Measurements from ENCODE around the gene DNM1. TPM values are rescaled to one million over a fixed set of nuclear protein-coding genes. Genes with fewer than 3 reads are reported as not detected.
A peak's percentile ranks its signal among the peaks of the same experiment; 100 is the strongest.

DNM1 gene
- total RNA-seq, 1 donor from 2014 or later, result 2.4 TPM

- no peak for DNase-seq (ENCODE audit: low spot score)
- Mint-ChIP-seq H3K9me3 (no peaks in the 10 kb centered on the region), H3K36me3 (ENCODE audit: low read depth) (no peaks in the 10 kb centered on the region), H3K4me1 (ENCODE audit: low read depth) (peaks cover 11% of the 10 kb centered on the region), H3K27ac (no peak overlapping the region), H3K4me3 (ENCODE audit: low read depth) (no peak overlapping the region), H3K27me3 (ENCODE audit: low read depth) (peaks cover 11% of the 10 kb centered on the region)
- intact Hi-C loops (cut with micrococcal nuclease), result no loop called here
These were observed 11.7 kb downstream of the DNM1 start for GRCh38 chr9:128214571-128215490.

- H3K27me3 Mint-ChIP-seq (ENCODE audit: low read depth), result peaks cover 10% of the 10 kb centered on the region
- no peak overlapping the region for H3K4me3 Mint-ChIP-seq (ENCODE audit: low read depth)
- H3K27ac Mint-ChIP-seq, result no peak overlapping the region
- intact Hi-C loops (cut with micrococcal nuclease), result no loop called here
- no peaks in the 10 kb centered on the region for H3K36me3 Mint-ChIP-seq (ENCODE audit: low read depth)
- no peaks in the 10 kb centered on the region for H3K9me3 Mint-ChIP-seq
- H3K4me1 Mint-ChIP-seq (ENCODE audit: low read depth), result peaks cover 11% of the 10 kb centered on the region
- DNase-seq (ENCODE audit: low spot score), result no peak
These were observed 12.6 kb downstream of the DNM1 start for GRCh38 chr9:128215491-128216409.

- H3K36me3 Mint-ChIP-seq (ENCODE audit: low read depth), result no peaks in the 10 kb centered on the region
- peaks cover 4% of the 10 kb centered on the region for H3K27me3 Mint-ChIP-seq (ENCODE audit: low read depth)
- H3K9me3 Mint-ChIP-seq, result no peaks in the 10 kb centered on the region
- intact Hi-C loops (cut with micrococcal nuclease), result no loop called here
- H3K27ac Mint-ChIP-seq, result no peak overlapping the region
- no peak for DNase-seq (ENCODE audit: low spot score)
- peaks cover 11% of the 10 kb centered on the region for H3K4me1 Mint-ChIP-seq (ENCODE audit: low read depth)
- no peak overlapping the region for H3K4me3 Mint-ChIP-seq (ENCODE audit: low read depth)
These were observed 13.8 kb downstream of the DNM1 start for GRCh38 chr9:128216781-128217553.

GRCh38 chr9:128218172-128218517 is 15.0 kb downstream of the DNM1 start:
- DNase-seq (ENCODE audit: low spot score), result no peak
- H3K36me3 Mint-ChIP-seq (ENCODE audit: low read depth), result no peaks in the 10 kb centered on the region
- peak overlapping the region; percentile 77 for H3K4me3 Mint-ChIP-seq (ENCODE audit: low read depth)
- peak overlapping the region; percentile 26 for H3K27ac Mint-ChIP-seq
- peaks cover 11% of the 10 kb centered on the region for H3K4me1 Mint-ChIP-seq (ENCODE audit: low read depth)
- no peaks in the 10 kb centered on the region for H3K27me3 Mint-ChIP-seq (ENCODE audit: low read depth)
- H3K9me3 Mint-ChIP-seq, result no peaks in the 10 kb centered on the region
- intact Hi-C loops (cut with micrococcal nuclease), result loop anchor here (1.0 to 2.0 kb wide), 2 partner anchors 32 to 57 kb away; partner anchors contain the start of gene BBLN

- H3K9me3 Mint-ChIP-seq, result no peaks in the 10 kb centered on the region
- H3K27ac Mint-ChIP-seq, result peak overlapping the region; percentile 26
- no peaks in the 10 kb centered on the region for H3K36me3 Mint-ChIP-seq (ENCODE audit: low read depth)
- intact Hi-C loops (cut with micrococcal nuclease), result loop anchor here (1.0 to 2.0 kb wide), 2 partner anchors 32 to 58 kb away; partner anchors contain the start of gene BBLN
- peaks cover 11% of the 10 kb centered on the region for H3K4me1 Mint-ChIP-seq (ENCODE audit: low read depth)
- H3K27me3 Mint-ChIP-seq (ENCODE audit: low read depth), result no peaks in the 10 kb centered on the region
- peak; percentile 94 for DNase-seq (ENCODE audit: low spot score)
- peak overlapping the region; percentile 77 for H3K4me3 Mint-ChIP-seq (ENCODE audit: low read depth)
These were observed 15.6 kb downstream of the DNM1 start for GRCh38 chr9:128218518-128219389.

GRCh38 chr9:128219831-128220230 is 16.7 kb downstream of the DNM1 start:
- H3K4me3 Mint-ChIP-seq (ENCODE audit: low read depth), result no peak overlapping the region
- no peak for DNase-seq (ENCODE audit: low spot score)
- H3K4me1 Mint-ChIP-seq (ENCODE audit: low read depth), result peaks cover 11% of the 10 kb centered on the region
- no peaks in the 10 kb centered on the region for H3K27me3 Mint-ChIP-seq (ENCODE audit: low read depth)
- H3K36me3 Mint-ChIP-seq (ENCODE audit: low read depth), result no peaks in the 10 kb centered on the region
- H3K9me3 Mint-ChIP-seq, result no peaks in the 10 kb centered on the region
- intact Hi-C loops (cut with micrococcal nuclease), result loop anchor here (2.0 kb wide), 1 partner anchor 59 kb away; the partner anchor contains the start of gene BBLN
- no peak overlapping the region for H3K27ac Mint-ChIP-seq

GRCh38 chr9:128222026-128222425 is 18.8 kb downstream of the DNM1 start:
- Mint-ChIP-seq H3K4me1 (ENCODE audit: low read depth) (peaks cover 11% of the 10 kb centered on the region), H3K36me3 (ENCODE audit: low read depth) (no peaks in the 10 kb centered on the region), H3K4me3 (ENCODE audit: low read depth) (no peak overlapping the region), H3K27me3 (ENCODE audit: low read depth) (no peaks in the 10 kb centered on the region), H3K27ac (no peak overlapping the region), H3K9me3 (no peaks in the 10 kb centered on the region)
- no peak for DNase-seq (ENCODE audit: low spot score)
- intact Hi-C loops (cut with micrococcal nuclease), result no loop called here

- Mint-ChIP-seq H3K27ac (no peak overlapping the region), H3K9me3 (no peaks in the 10 kb centered on the region), H3K36me3 (ENCODE audit: low read depth) (no peaks in the 10 kb centered on the region), H3K4me3 (ENCODE audit: low read depth) (no peak overlapping the region), H3K27me3 (ENCODE audit: low read depth) (no peaks in the 10 kb centered on the region), H3K4me1 (ENCODE audit: low read depth) (peaks cover 10% of the 10 kb centered on the region)
- DNase-seq (ENCODE audit: low spot score), result no peak
- intact Hi-C loops (cut with micrococcal nuclease), result no loop called here
These were observed 19.9 kb downstream of the DNM1 start for GRCh38 chr9:128222880-128223670.

GRCh38 chr9:128224877-128225276 is 21.7 kb downstream of the DNM1 start:
- Mint-ChIP-seq H3K27me3 (ENCODE audit: low read depth) (no peaks in the 10 kb centered on the region), H3K4me1 (ENCODE audit: low read depth) (no peaks in the 10 kb centered on the region), H3K9me3 (no peaks in the 10 kb centered on the region), H3K27ac (no peak overlapping the region), H3K4me3 (ENCODE audit: low read depth) (no peak overlapping the region), H3K36me3 (ENCODE audit: low read depth) (no peaks in the 10 kb centered on the region)
- DNase-seq (ENCODE audit: low spot score), result no peak
- intact Hi-C loops (cut with micrococcal nuclease), result no loop called here

GRCh38 chr9:128225770-128226411 is 22.7 kb downstream of the DNM1 start:
- Mint-ChIP-seq H3K9me3 (no peaks in the 10 kb centered on the region), H3K27me3 (ENCODE audit: low read depth) (no peaks in the 10 kb centered on the region), H3K4me1 (ENCODE audit: low read depth) (no peaks in the 10 kb centered on the region), H3K27ac (no peak overlapping the region), H3K36me3 (ENCODE audit: low read depth) (no peaks in the 10 kb centered on the region), H3K4me3 (ENCODE audit: low read depth) (no peak overlapping the region)
- no peak for DNase-seq (ENCODE audit: low spot score)
- intact Hi-C loops (cut with micrococcal nuclease), result no loop called here

- H3K27me3 Mint-ChIP-seq (ENCODE audit: low read depth), result no peaks in the 10 kb centered on the region
- H3K36me3 Mint-ChIP-seq (ENCODE audit: low read depth), result no peaks in the 10 kb centered on the region
- intact Hi-C loops (cut with micrococcal nuclease), result no loop called here
- H3K4me3 Mint-ChIP-seq (ENCODE audit: low read depth), result no peak overlapping the region
- no peak overlapping the region for H3K27ac Mint-ChIP-seq
- H3K9me3 Mint-ChIP-seq, result no peaks in the 10 kb centered on the region
- no peaks in the 10 kb centered on the region for H3K4me1 Mint-ChIP-seq (ENCODE audit: low read depth)
- DNase-seq (ENCODE audit: low spot score), result no peak
These were observed 23.2 kb downstream of the DNM1 start for GRCh38 chr9:128226412-128226801.

Data from activated T-helper 2 cell treated with anti-CD3 and anti-CD28 coated beads, Interferon-gamma antibody, Interleukin-2, Interleukin-4, amounts not matched to agents 10 μg/mL and 5 μg/mL and 100 μg/mL, durations not matched to agents 14 hours and 24 hours and 36 hours (primary cell).